Stimulated activated CD4-positive, alpha-beta T cell treated with anti-CD3 and anti-CD28 coated beads, Interleukin-1b, Interleukin-23, amount 100 ng/mL, for 48 hours (primary cell): ENCODE measurements around the gene ZFP14.

ENCODE experiments used
- DNase-seq: peaks from one replicate; pipeline ENCODE4 v3.0.0-alpha.2; 2020

Gene ZFP14

DNA sequence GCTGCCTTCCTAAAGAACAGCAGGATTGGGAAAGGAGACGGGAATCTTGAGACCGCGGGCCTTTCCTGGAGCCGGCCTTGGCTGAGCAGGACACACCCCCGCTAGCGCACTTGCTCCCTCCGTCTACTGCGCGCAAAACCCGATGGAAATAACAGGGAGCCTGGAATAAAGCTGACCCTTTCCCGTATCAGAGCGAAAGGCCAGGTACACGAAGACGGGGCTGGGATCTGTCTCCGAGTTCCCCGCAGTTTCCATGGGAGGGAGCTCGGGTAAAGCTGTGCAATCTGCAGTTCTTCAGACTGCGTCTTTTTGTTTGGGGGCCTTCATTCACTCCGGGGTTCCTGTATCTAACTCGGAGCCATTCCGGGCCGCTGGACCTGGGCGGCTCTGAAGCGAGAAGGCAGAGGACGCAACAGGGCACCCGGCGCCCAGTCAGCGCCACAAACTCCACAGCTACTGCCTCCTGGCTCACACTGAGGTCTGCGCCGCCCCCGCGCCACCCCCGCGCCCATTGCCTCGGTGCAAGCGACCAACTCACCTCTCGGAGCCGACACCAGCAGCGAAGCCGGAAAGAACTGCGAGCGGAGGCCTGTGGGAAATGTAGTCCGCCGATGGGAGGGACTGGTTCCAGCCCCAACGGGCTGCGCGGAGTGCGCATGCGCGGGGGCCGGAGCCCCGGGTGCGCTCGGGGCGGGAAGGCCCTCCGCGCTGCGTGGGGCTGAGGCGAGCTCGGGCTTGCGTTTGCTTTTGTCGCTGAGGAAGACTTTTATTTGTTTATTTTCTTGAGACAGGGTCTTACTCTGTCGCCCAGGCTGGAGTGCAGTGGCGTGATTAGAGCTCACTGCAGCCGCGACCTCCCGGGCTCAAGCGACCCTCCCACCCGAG lies at the start of gene ZFP14:
ZFP14 (minus strand) TSS at position 577 of the 885 bp plus-strand sequence. CDS start 11,309 bp downstream, outside the sequence.
- DNase-seq = peak; percentile 96

DNA sequence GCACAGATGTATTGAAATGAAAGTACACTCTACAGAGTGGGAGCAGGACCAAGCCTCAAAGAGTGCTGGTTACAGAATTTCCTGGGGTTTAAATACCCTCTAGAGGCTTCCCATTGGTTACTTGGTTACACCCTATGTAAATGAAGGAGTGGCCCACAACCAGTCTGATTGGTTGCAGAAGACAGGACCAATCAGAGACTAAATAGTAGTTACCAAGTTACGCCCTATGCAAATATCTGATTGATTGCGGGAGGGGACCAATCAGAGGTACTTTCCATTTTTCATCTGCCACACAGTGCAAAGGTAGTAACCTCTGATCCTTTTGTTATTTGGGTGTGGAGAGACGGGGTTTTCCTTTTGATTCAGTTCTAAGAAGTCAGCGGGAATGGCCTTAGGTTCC lies 44.9 kb upstream of the ZFP14 start:
- DNase-seq = no peak

GRCh38 chr19:36421749-36422481 lies 42.9 kb upstream of the ZFP14 start:
- no peak for DNase-seq

GRCh38 chr19:36420961-36421748 lies 42.2 kb upstream of the ZFP14 start:
- DNase-seq = no peak

DNA sequence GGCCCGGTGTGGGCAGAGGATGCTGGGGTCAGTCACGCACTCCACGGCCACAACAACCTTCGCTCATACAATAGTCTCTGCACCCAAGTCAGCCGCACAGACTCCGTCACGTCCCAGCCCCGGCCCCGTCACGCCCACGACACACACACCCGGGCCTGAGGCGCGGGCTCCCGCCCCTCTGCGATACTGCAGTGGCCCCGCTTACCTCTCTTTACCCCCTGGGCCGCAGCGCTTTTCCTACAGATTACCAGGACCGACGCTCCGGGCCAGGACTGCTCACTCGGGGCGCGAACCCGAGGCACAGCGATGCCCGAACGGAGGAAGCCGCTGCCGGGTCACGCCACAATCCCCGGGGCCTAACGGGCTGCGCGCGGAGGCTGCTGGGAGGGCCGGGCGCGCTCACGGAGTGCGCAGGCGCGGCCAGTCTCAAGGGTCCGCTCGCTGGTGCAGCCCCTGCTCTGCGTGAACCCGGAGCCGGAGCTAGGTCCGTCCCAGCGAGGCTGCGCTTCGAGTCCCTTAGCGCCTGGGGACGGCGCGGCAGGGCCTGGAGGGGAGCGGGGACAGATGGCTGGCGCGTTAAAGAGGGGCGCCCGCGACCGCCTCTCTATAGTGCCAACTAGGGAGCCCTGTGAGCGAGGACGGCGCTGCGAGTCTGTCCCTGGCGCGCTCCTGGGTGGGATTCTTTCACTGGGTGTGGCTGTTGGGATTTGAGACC lies 39.4 kb upstream of the ZFP14 start, which contains the start of gene ZFP82:
ZFP82 (minus strand) TSS at position 358 of the 715 bp plus-strand sequence. CDS start 8,855 bp downstream, outside the sequence.
- DNase-seq = peak; percentile 82

- no peak for DNase-seq
These were observed 38.8 kb upstream of the ZFP14 start for GRCh38 chr19:36417752-36418286.

GRCh38 chr19:36409841-36410240 lies 30.8 kb upstream of the ZFP14 start:
- no peak for DNase-seq

GRCh38 chr19:36408101-36408500 lies 29.1 kb upstream of the ZFP14 start:
- DNase-seq = no peak

DNA sequence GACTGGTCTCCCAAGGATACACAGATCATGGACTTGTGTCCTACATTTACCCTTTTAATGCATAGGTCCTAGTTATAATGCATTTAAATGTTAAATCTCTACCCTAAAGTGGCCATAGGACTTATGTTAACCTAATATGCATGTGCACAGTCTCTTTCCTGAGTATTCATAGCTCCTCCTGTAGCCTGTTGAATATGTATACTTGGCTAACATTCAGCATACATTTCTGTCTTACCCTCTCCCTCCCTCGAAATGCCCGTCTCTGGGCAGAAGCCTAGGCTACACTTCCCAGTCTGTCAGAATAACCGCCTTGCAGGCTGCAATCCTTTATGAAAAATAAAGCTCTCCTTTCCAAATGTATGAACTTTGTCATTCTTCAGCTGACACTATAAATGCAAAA lies 25.5 kb upstream of the ZFP14 start:
- no peak for DNase-seq

GRCh38 chr19:36401475-36401874 lies 22.5 kb upstream of the ZFP14 start:
- DNase-seq = no peak

DNA sequence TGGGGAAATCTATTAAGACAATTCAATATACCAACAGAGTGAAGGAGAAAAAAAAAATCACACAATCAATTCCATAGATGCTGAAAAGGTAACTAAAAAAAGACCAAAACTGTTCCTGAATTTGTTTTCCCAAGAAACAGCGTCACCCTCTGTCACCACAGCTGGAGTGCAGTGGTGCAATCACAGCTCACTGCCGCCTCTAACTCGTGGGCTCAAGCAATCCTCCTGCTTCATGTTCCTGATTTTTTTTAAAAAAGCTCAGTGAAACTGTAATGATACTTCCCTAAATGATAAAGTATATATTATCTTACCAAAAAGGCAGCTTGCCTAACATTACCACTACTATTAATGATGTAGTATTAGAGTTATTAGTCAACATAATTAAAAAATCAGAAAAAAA lies 19.6 kb upstream of the ZFP14 start:
- no peak for DNase-seq

GRCh38 chr19:36392916-36393673 lies 14.1 kb upstream of the ZFP14 start:
- DNase-seq = no peak

- no peak for DNase-seq
These were observed 464 bp upstream of the ZFP14 start for GRCh38 chr19:36379510-36379819.

GRCh38 chr19:36377541-36378178 lies 1.3 kb downstream of the ZFP14 start:
- no peak for DNase-seq

- DNase-seq = no peak
These were observed 5.3 kb downstream of the ZFP14 start for GRCh38 chr19:36373638-36374156.

- no peak for DNase-seq
These were observed 7.1 kb downstream of the ZFP14 start for GRCh38 chr19:36371886-36372285.

GRCh38 chr19:36363845-36364244 lies 15.2 kb downstream of the ZFP14 start:
- DNase-seq = no peak

DNA sequence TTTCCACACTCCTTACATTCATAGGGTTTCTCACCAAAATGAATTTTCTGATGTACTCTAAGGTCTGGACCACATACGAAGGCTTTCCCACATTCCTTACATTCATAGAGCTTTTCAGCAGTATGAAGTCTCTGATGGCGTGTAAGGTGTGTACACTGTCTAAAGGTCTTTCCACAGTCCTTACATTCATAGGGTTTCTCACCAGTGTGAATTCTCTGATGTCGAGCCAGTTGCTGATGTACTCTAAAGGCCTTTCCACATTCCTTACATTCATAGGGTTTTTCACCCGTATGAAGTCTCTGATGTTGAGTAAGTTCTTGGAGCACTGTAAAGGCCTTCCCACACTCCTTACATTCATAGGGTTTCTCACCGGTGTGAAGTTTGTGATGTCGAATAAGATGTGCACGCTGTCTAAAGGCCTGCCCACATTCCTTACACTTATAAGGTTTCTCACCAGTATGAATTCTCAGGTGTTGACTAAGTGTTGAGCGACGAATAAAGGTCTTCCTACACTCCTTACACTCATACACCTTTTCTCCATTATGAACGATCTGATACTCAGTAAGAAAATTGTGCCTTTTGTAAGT lies 38.1 kb downstream of the ZFP14 start:
- DNase-seq = no peak

GRCh38 chr19:36331353-36332228 lies 47.4 kb downstream of the ZFP14 start:
- peak; percentile 69 for DNase-seq
